H9 (cell line): ENCODE measurements around the gene NUMBL. TPM values are rescaled to one million over a fixed set of nuclear protein-coding genes. Genes with fewer than 3 reads are reported as not detected.

Experiments used
- DNase-seq: peaks from one replicate; pipeline ENCODE4 v3.0.0-alpha.2; 2017
- H2AFZ ChIP-seq: one replicate; pipeline ENCODE4 v1.6.1; 2013; ENCODE audit warnings: mild to moderate bottlenecking, low read length, control low read depth, moderate library complexity
- H2AK5ac ChIP-seq: 2 replicates; pipeline ENCODE4 v1.6.1; 2013; ENCODE audit warnings: low read length, control low read depth, mixed read lengths; ENCODE audit not compliant: insufficient read length
- H2BK120ac ChIP-seq: one replicate; pipeline ENCODE4 v1.6.1; 2013; ENCODE audit warnings: low read depth, mild to moderate bottlenecking, low read length, control low read depth, inconsistent platforms; ENCODE audit not compliant: poor library complexity, severe bottlenecking
- H2BK12ac ChIP-seq: 2 replicates; pipeline ENCODE4 v1.6.1; 2013; ENCODE audit warnings: low read length, control low read depth, mixed read lengths, low read depth; ENCODE audit not compliant: insufficient read length
- H2BK15ac ChIP-seq: 2 replicates; pipeline ENCODE4 v1.6.1; 2013; ENCODE audit warnings: low read depth, low read length, control low read depth
- H2BK20ac ChIP-seq: one replicate; pipeline ENCODE4 v1.6.1; 2013; ENCODE audit warnings: low read depth, mild to moderate bottlenecking, low read length, control low read depth, inconsistent platforms; ENCODE audit not compliant: poor library complexity, severe bottlenecking
- H2BK5ac ChIP-seq: 2 replicates; pipeline ENCODE4 v1.6.1; 2013; ENCODE audit warnings: low read length, control low read depth, mixed read lengths; ENCODE audit not compliant: insufficient read length
- H3K14ac ChIP-seq: 2 replicates; pipeline ENCODE4 v1.6.1; 2013; ENCODE audit warnings: low read length, control low read depth; ENCODE audit not compliant: insufficient read depth
- H3K18ac ChIP-seq: 2 replicates; pipeline ENCODE4 v1.6.1; 2013; ENCODE audit warnings: low read depth, mild to moderate bottlenecking, mixed read lengths, low read length, control low read depth; ENCODE audit not compliant: insufficient read length
- H3K23ac ChIP-seq: 2 replicates; pipeline ENCODE4 v1.6.1; 2013; ENCODE audit warnings: low read length, control low read depth, mixed read lengths, low read depth; ENCODE audit not compliant: insufficient read length
- H3K23me2 ChIP-seq: 2 replicates; pipeline ENCODE4 v1.6.1; 2013; ENCODE audit warnings: low read depth, mild to moderate bottlenecking, mixed read lengths, low read length, control low read depth; ENCODE audit not compliant: insufficient read length, poor library complexity, severe bottlenecking
- H3K27ac ChIP-seq: 2 replicates; pipeline ENCODE4 v1.5.1; 2013; ENCODE audit warnings: low read length, control low read depth, mixed read lengths, low read depth; ENCODE audit not compliant: insufficient read length
- H3K27me3 ChIP-seq: 2 replicates; pipeline ENCODE4 v1.6.1; 2013; ENCODE audit warnings: low read length, control low read depth, inconsistent platforms; ENCODE audit not compliant: insufficient read depth
- H3K4ac ChIP-seq: 2 replicates; pipeline ENCODE4 v1.6.1; 2013; ENCODE audit warnings: low read depth, mild to moderate bottlenecking, control low read depth, inconsistent platforms, low read length, moderate library complexity
- H3K4me1 ChIP-seq: 2 replicates; pipeline ENCODE4 v1.6.1; 2013; ENCODE audit warnings: low read length, control low read depth, inconsistent platforms; ENCODE audit not compliant: insufficient read depth
- H3K4me2 ChIP-seq: 2 replicates; pipeline ENCODE4 v1.6.1; 2013; ENCODE audit warnings: low read length, control low read depth, mixed read lengths; ENCODE audit not compliant: insufficient read length, insufficient read depth
- H3K56ac ChIP-seq: 2 replicates; pipeline ENCODE4 v1.6.1; 2013; ENCODE audit warnings: low read depth, mild to moderate bottlenecking, mixed read lengths, low read length, control low read depth; ENCODE audit not compliant: insufficient read length
- H3K79me1 ChIP-seq: 2 replicates; pipeline ENCODE4 v1.6.1; 2013; ENCODE audit warnings: low read depth, mild to moderate bottlenecking, moderate library complexity, low read length, control low read depth, inconsistent platforms; ENCODE audit not compliant: insufficient read depth, poor library complexity, severe bottlenecking
- H3K79me2 ChIP-seq: 2 replicates; pipeline ENCODE4 v1.6.1; 2013; ENCODE audit warnings: low read length, control low read depth, inconsistent platforms; ENCODE audit not compliant: insufficient read depth
- H3K9ac ChIP-seq: 2 replicates; pipeline ENCODE4 v1.6.1; 2013; ENCODE audit warnings: low read length, control low read depth, mixed read lengths; ENCODE audit not compliant: insufficient read length; ENCODE audit errors: extremely low read depth
- H3K9me3 ChIP-seq: one replicate; pipeline ENCODE4 v1.6.1; 2013; ENCODE audit warnings: low read depth, low read length, inconsistent platforms; ENCODE audit not compliant: control insufficient read depth
- H3T11ph ChIP-seq: one replicate; pipeline ENCODE4 v1.6.1; 2013; ENCODE audit warnings: mild to moderate bottlenecking, low read length, control low read depth, inconsistent platforms
- H4K20me1 ChIP-seq: one replicate; pipeline ENCODE4 v1.6.1; 2013; ENCODE audit not compliant: control insufficient read depth, insufficient read length, insufficient read depth
- H4K5ac ChIP-seq: 2 replicates; pipeline ENCODE4 v1.6.1; 2013; ENCODE audit warnings: low read depth, mild to moderate bottlenecking, mixed read lengths, low read length, control low read depth; ENCODE audit not compliant: insufficient read length
- H4K8ac ChIP-seq: replicated peaks from 2 replicates; pipeline ENCODE4 v1.6.1; 2013; ENCODE audit warnings: low read length, control low read depth, mixed read lengths, low read depth; ENCODE audit not compliant: insufficient read length
- H4K91ac ChIP-seq: 2 replicates; pipeline ENCODE4 v1.6.1; 2013; ENCODE audit warnings: low read depth, mild to moderate bottlenecking, moderate library complexity, mixed read lengths, low read length, control low read depth; ENCODE audit not compliant: insufficient read length
- H3K27ac Mint-ChIP-seq, 3 experiments: 2 replicates in 2 of 3; 3 replicates in 1 of 3; pipeline ENCODE4 v1.8.0; 2020 to 2021; ENCODE audit warnings: mixed read lengths in 3 of 3, mild to moderate bottlenecking in 1 of 3, moderate library complexity in 1 of 3
- H3K27me3 Mint-ChIP-seq: 2 replicates; pipeline ENCODE4 v1.8.0; 2021; ENCODE audit warnings: low read depth, mild to moderate bottlenecking, moderate library complexity, mixed read lengths
- H3K36me3 Mint-ChIP-seq, 3 experiments: 2 replicates in 2 of 3; 3 replicates in 1 of 3; pipeline ENCODE4 v1.8.0; 2020 to 2021; ENCODE audit warnings: low read depth in 3 of 3, mixed read lengths in 3 of 3; ENCODE audit not compliant: insufficient read depth in 1 of 3
- H3K4me1 Mint-ChIP-seq, 2 experiments: 2 replicates each; pipeline ENCODE4 v1.8.0; 2020; ENCODE audit warnings: mixed read lengths in 2 of 2
- H3K4me3 Mint-ChIP-seq, 2 experiments: 2 replicates in 1 of 2; 3 replicates in 1 of 2; pipeline ENCODE4 v1.8.0; 2020 to 2021; ENCODE audit warnings: mild to moderate bottlenecking in 2 of 2, mixed read lengths in 2 of 2, moderate library complexity in 1 of 2
- H3K9me3 Mint-ChIP-seq, 2 experiments: 2 replicates in 1 of 2; 3 replicates in 1 of 2; pipeline ENCODE4 v1.8.0; 2020; ENCODE audit warnings: mild to moderate bottlenecking in 2 of 2, mixed read lengths in 2 of 2, moderate library complexity in 1 of 2
- CTCF ChIP-seq: fragments of 200-600 bp; sonication (generic); conservative IDR thresholded peaks from 3 replicates; pipeline ENCODE4 v1.8.0; 2021; ENCODE audit warnings: antibody characterized with exemption, mild to moderate bottlenecking
- WGBS: extraction: QIAGEN DNeasy Blood & Tissue Kit; methylation state at CpG from one replicate; pipeline ENCODE4 v1.1.7; 2013; ENCODE audit warnings: missing lambda C conversion rate, low lambda C conversion rate, mixed read lengths; ENCODE audit not compliant: insufficient read length; ENCODE audit errors: extremely low coverage; 5-methylcytosine and 5-hydroxymethylcytosine counted together
- long read RNA-seq: library from polyadenylated mRNA; unstranded; transcript quantifications from one replicate; pipeline ENCODE4 v2.0.0, GENCODE V29; 2020
- total RNA-seq: library from RNA; stranded (reverse); gene quantifications from 2 replicates; pipeline ENCODE4 v1.2.1, GENCODE V29; 2021

The NUMBL gene
- 32.6 and 34.5 TPM in 2 replicates for total RNA-seq
- long read RNA-seq, partial matches to known transcripts, result 1 of 1 reads
- long read RNA-seq, other reads (novel, unspliced or antisense), result 0 of 1 reads

DNA sequence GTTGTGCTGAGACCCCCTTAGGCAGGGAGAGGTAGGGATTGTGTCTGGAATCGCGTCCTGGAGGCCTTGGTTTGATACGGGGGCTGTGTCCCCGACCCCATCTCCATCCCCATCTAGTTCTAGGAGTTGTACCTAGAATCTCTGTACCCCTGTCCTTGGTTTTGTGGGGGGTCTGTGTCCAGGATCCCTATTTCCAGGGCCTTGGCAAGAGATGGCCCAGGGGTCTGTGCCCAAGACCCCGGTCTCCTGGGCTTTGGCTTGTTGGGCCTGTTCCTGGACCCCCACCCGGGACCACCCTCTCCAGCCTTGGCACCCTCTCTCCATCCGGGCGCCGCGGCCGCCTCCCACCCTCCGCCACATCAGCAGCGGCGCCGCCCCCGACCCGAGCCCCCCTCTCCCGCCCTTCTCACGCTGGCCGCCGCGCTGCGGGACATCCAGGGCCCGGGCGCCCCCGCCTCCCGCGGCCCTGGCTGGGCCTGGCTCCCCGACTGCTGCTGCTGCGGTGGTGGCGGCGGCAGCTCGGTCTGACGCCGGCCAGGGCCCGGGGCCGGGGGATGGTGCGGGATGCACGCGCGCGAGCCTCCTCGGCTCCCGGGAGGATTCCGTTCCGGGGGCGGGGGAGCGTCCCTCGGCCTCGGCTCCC is at the start of gene NUMBL:
Gene NUMBL (minus strand): TSS at position 602 of the 643 bp plus-strand sequence. CDS start 168 bp downstream, at position 434.
- no peak within 1 kb of the TSS for H3K27ac ChIP-seq
- no peak for DNase-seq
- H3K27ac Mint-ChIP-seq, result peak within 1 kb of the TSS; percentile 98 to 100 (median 99)

More for the DNA sequence above, at the start of gene NUMBL:
- Mint-ChIP-seq H3K27me3 (no peaks in the 10 kb centered on the region; the same call in 1 of the 2 replicates), H3K4me3 (peak within 1 kb of the TSS; percentile 81 to 86), H3K4me1 (peaks cover 7 to 9% of the 10 kb centered on the region in 2 experiments), H3K36me3 (peaks cover 16 to 36% (median 23%) of the 10 kb centered on the region in 3 experiments), H3K9me3 (no peaks in the 10 kb centered on the region)
- TF ChIP-seq CTCF, result no peak
- H4K8ac ChIP-seq, result no peak within 1 kb of the TSS
- H2BK120ac ChIP-seq, result no peak within 1 kb of the TSS
- no CpG with 5 or more reads among the region's 50 CpGs for WGBS
- peak within 1 kb of the TSS; percentile 90 for H3K18ac ChIP-seq
- no peak within 1 kb of the TSS for H3K23ac ChIP-seq
- H3K4ac ChIP-seq, result no peak within 1 kb of the TSS
- no peak within 1 kb of the TSS for H2BK5ac ChIP-seq
- no peak within 1 kb of the TSS for H2AFZ ChIP-seq
- no peaks in the 10 kb centered on the region for H3K9me3 ChIP-seq
- H2BK15ac ChIP-seq, result no peak within 1 kb of the TSS
- H4K91ac ChIP-seq, result no peak within 1 kb of the TSS
- H4K5ac ChIP-seq, result no peak within 1 kb of the TSS
- H3K79me2 ChIP-seq, result no peaks in the 10 kb centered on the region
- H3K9ac ChIP-seq, result peak within 1 kb of the TSS; percentile 60
- H2AK5ac ChIP-seq, result no peak within 1 kb of the TSS
- H3T11ph ChIP-seq, result no peak within 1 kb of the TSS
- H3K23me2 ChIP-seq, result peaks cover 15% of the 10 kb centered on the region
- H3K4me1 ChIP-seq, result no peaks in the 10 kb centered on the region
- peak within 1 kb of the TSS; percentile 88 for H3K14ac ChIP-seq
- H3K4me2 ChIP-seq, result peak within 1 kb of the TSS; percentile 91
- H3K27me3 ChIP-seq, result no peaks in the 10 kb centered on the region
- peaks cover 9% of the 10 kb centered on the region for H4K20me1 ChIP-seq
- H3K79me1 ChIP-seq, result no peaks in the 10 kb centered on the region
- H2BK20ac ChIP-seq, result no peak within 1 kb of the TSS
- H2BK12ac ChIP-seq, result no peak within 1 kb of the TSS
- H3K56ac ChIP-seq, result no peak within 1 kb of the TSS
